ENCODE measurements around the gene CRYBB3.

- TF ChIP-seq POLR2A (IDR thresholded peaks at IDR 0.05; ENCODE audit: low read length) (no peak), GATA1 (IDR thresholded peaks at IDR 0.05; ENCODE audit: low read depth, low read length) (no peak)
Measured at GRCh38 chr22:25177895-25178294, 21.8 kb upstream of the CRYBB3 start.
